ENCODE measurements around the gene CLCC1. TPM values are rescaled to one million over a fixed set of nuclear protein-coding genes. Genes with fewer than 3 reads are reported as not detected.
"Not testable (repeated sequence)": the region's sequence is repeated elsewhere in the genome, so short reads cannot be mapped to it uniquely, and the experiment has no call there.

Gene CLCC1
- 26.4 TPM for total RNA-seq (ENCODE audit: unreplicated experiment)
- long read RNA-seq, partial matches to known transcripts = 0 of 3 reads
- long read RNA-seq, other reads (novel, unspliced or antisense) = 3 of 3 reads

GRCh38 chr1:108963052-108963686 lies at the start of gene CLCC1:
CLCC1 (minus strand) TSS chr1:108963484; CDS start chr1:108950437, 13,047 bp downstream.
- Mint-ChIP-seq H3K36me3 (ENCODE audit: unreplicated experiment) (no peaks in the 10 kb centered on the region), H3K4me1 (ENCODE audit: low read depth, unreplicated experiment) (peaks cover 2% of the 10 kb centered on the region), H3K27ac (ENCODE audit: unreplicated experiment) (peak within 1 kb of the TSS; percentile 84), H3K27me3 (ENCODE audit: unreplicated experiment) (peaks cover 4% of the 10 kb centered on the region), H3K9me3 (ENCODE audit: unreplicated experiment) (peaks cover 2% of the 10 kb centered on the region), H3K4me3 (ENCODE audit: unreplicated experiment) (peak within 1 kb of the TSS; percentile 84)
- peak; percentile 93 for DNase-seq
- TF ChIP-seq CTCF (IDR thresholded peaks at IDR 0.05; ENCODE audit: partially characterized antibody, unreplicated experiment) = no peak

- Mint-ChIP-seq H3K27ac (ENCODE audit: unreplicated experiment) (no peak overlapping the region), H3K9me3 (ENCODE audit: unreplicated experiment) (no peaks in the 10 kb centered on the region), H3K4me1 (ENCODE audit: low read depth, unreplicated experiment) (no peaks in the 10 kb centered on the region), H3K4me3 (ENCODE audit: unreplicated experiment) (no peak overlapping the region), H3K27me3 (ENCODE audit: unreplicated experiment) (no peaks in the 10 kb centered on the region), H3K36me3 (ENCODE audit: unreplicated experiment) (peaks cover 2% of the 10 kb centered on the region)
- no peak for TF ChIP-seq CTCF (IDR thresholded peaks at IDR 0.05; ENCODE audit: partially characterized antibody, unreplicated experiment)
- no peak for DNase-seq
These were observed 48.1 kb upstream of the CLCC1 start for GRCh38 chr1:109011335-109011734.

GRCh38 chr1:108996622-108997021 lies 33.3 kb upstream of the CLCC1 start:
- H3K4me3 Mint-ChIP-seq (ENCODE audit: unreplicated experiment); H3K9me3 Mint-ChIP-seq (ENCODE audit: unreplicated experiment); H3K27me3 Mint-ChIP-seq (ENCODE audit: unreplicated experiment); H3K4me1 Mint-ChIP-seq (ENCODE audit: low read depth, unreplicated experiment); H3K27ac Mint-ChIP-seq (ENCODE audit: unreplicated experiment); DNase-seq: not testable (repeated sequence)
- peaks cover 15% of the 10 kb centered on the region for H3K36me3 Mint-ChIP-seq (ENCODE audit: unreplicated experiment)

GRCh38 chr1:108983114-108983513 lies 19.8 kb upstream of the CLCC1 start:
- H3K4me3 Mint-ChIP-seq (ENCODE audit: unreplicated experiment) = no peak overlapping the region
- peaks cover 14% of the 10 kb centered on the region for H3K36me3 Mint-ChIP-seq (ENCODE audit: unreplicated experiment)
- no peaks in the 10 kb centered on the region for H3K9me3 Mint-ChIP-seq (ENCODE audit: unreplicated experiment)
- H3K4me1 Mint-ChIP-seq (ENCODE audit: low read depth, unreplicated experiment) = peaks cover 2% of the 10 kb centered on the region
- no peak overlapping the region for H3K27ac Mint-ChIP-seq (ENCODE audit: unreplicated experiment)
- H3K27me3 Mint-ChIP-seq (ENCODE audit: unreplicated experiment) = peaks cover 2% of the 10 kb centered on the region
- DNase-seq = no peak
- no peak for TF ChIP-seq CTCF (IDR thresholded peaks at IDR 0.05; ENCODE audit: partially characterized antibody, unreplicated experiment)

GRCh38 chr1:108976658-108977057 lies 13.4 kb upstream of the CLCC1 start:
- peaks cover 6% of the 10 kb centered on the region for H3K27me3 Mint-ChIP-seq (ENCODE audit: unreplicated experiment)
- no peaks in the 10 kb centered on the region for H3K4me1 Mint-ChIP-seq (ENCODE audit: low read depth, unreplicated experiment)
- H3K4me3 Mint-ChIP-seq (ENCODE audit: unreplicated experiment) = no peak overlapping the region
- peaks cover 14% of the 10 kb centered on the region for H3K36me3 Mint-ChIP-seq (ENCODE audit: unreplicated experiment)
- no peak for TF ChIP-seq CTCF (IDR thresholded peaks at IDR 0.05; ENCODE audit: partially characterized antibody, unreplicated experiment)
- peaks cover 2% of the 10 kb centered on the region for H3K9me3 Mint-ChIP-seq (ENCODE audit: unreplicated experiment)
- no peak for DNase-seq
- H3K27ac Mint-ChIP-seq (ENCODE audit: unreplicated experiment) = no peak overlapping the region
